ES-I3 (cell line): ENCODE measurements around the gene IQSEC1.

Experiments
- H3K36me3 ChIP-seq: 2 replicates; pipeline ENCODE4 v1.6.1; 2013; ENCODE audit warnings: mild to moderate bottlenecking, low read length, control low read depth, moderate library complexity; ENCODE audit not compliant: insufficient read depth
- H3K4me1 ChIP-seq: 2 replicates; pipeline ENCODE4 v1.6.1; 2013; ENCODE audit warnings: mild to moderate bottlenecking, control low read depth, low read length; ENCODE audit not compliant: insufficient read depth
- H3K9ac ChIP-seq: 2 replicates; pipeline ENCODE4 v1.6.1; 2013; ENCODE audit warnings: low read depth, mild to moderate bottlenecking, low read length, moderate library complexity
- H3K9me3 ChIP-seq: 2 replicates; pipeline ENCODE4 v1.6.1; 2013; ENCODE audit warnings: mild to moderate bottlenecking, low read length, moderate library complexity; ENCODE audit not compliant: control insufficient read depth, insufficient read depth

IQSEC1 gene

GRCh38 chr3:12911881-12912415 lies 161.3 kb downstream of the IQSEC1 start:
- peaks cover 6% of the 10 kb centered on the region for H3K36me3 ChIP-seq
- H3K9ac ChIP-seq, result no peak overlapping the region
- no peaks in the 10 kb centered on the region for H3K9me3 ChIP-seq
- H3K4me1 ChIP-seq, result no peaks in the 10 kb centered on the region

GRCh38 chr3:12910356-12911099 lies 162.7 kb downstream of the IQSEC1 start:
- no peak overlapping the region for H3K9ac ChIP-seq
- H3K9me3 ChIP-seq, result no peaks in the 10 kb centered on the region
- no peaks in the 10 kb centered on the region for H3K4me1 ChIP-seq
- H3K36me3 ChIP-seq, result peaks cover 3% of the 10 kb centered on the region

- peaks cover 3% of the 10 kb centered on the region for H3K36me3 ChIP-seq
Observed at GRCh38 chr3:12909710-12910109, 163.5 kb downstream of the IQSEC1 start.

GRCh38 chr3:12908859-12909258 lies 164.4 kb downstream of the IQSEC1 start:
- Histone ChIP-seq H3K9ac (no peak overlapping the region), H3K9me3 (no peaks in the 10 kb centered on the region), H3K4me1 (no peaks in the 10 kb centered on the region), H3K36me3 (peaks cover 3% of the 10 kb centered on the region)

More at GRCh38 chr3:12909710-12910109, 163.5 kb downstream of the IQSEC1 start:
- H3K9ac ChIP-seq, result no peak overlapping the region
- H3K9me3 ChIP-seq, result no peaks in the 10 kb centered on the region
- no peaks in the 10 kb centered on the region for H3K4me1 ChIP-seq

- Histone ChIP-seq H3K4me1 (no peaks in the 10 kb centered on the region), H3K9me3 (no peaks in the 10 kb centered on the region), H3K9ac (no peak overlapping the region), H3K36me3 (peaks cover 3% of the 10 kb centered on the region)
Observed at GRCh38 chr3:12908136-12908730, 165.0 kb downstream of the IQSEC1 start.

- Histone ChIP-seq H3K36me3 (peaks cover 3% of the 10 kb centered on the region), H3K4me1 (no peaks in the 10 kb centered on the region)
Observed at GRCh38 chr3:12907729-12908128, 165.5 kb downstream of the IQSEC1 start.

GRCh38 chr3:12907296-12907695 lies 165.9 kb downstream of the IQSEC1 start:
- peaks cover 3% of the 10 kb centered on the region for H3K36me3 ChIP-seq

More at GRCh38 chr3:12907729-12908128, 165.5 kb downstream of the IQSEC1 start:
- no peaks in the 10 kb centered on the region for H3K9me3 ChIP-seq
- H3K9ac ChIP-seq, result no peak overlapping the region

GRCh38 chr3:12906916-12907290 lies 166.3 kb downstream of the IQSEC1 start:
- H3K36me3 ChIP-seq, result peaks cover 3% of the 10 kb centered on the region
- H3K9ac ChIP-seq, result no peak overlapping the region
- no peaks in the 10 kb centered on the region for H3K9me3 ChIP-seq
- no peaks in the 10 kb centered on the region; the same call in 1 of the 2 replicates for H3K4me1 ChIP-seq

More at GRCh38 chr3:12907296-12907695, 165.9 kb downstream of the IQSEC1 start:
- Histone ChIP-seq H3K9me3 (no peaks in the 10 kb centered on the region), H3K9ac (no peak overlapping the region), H3K4me1 (no peaks in the 10 kb centered on the region)

- H3K36me3 ChIP-seq, result no peaks in the 10 kb centered on the region; the same call in 1 of the 2 replicates
- no peaks in the 10 kb centered on the region for H3K9me3 ChIP-seq
- H3K4me1 ChIP-seq, result no peaks in the 10 kb centered on the region; the same call in 1 of the 2 replicates
- H3K9ac ChIP-seq, result no peak overlapping the region
Observed at GRCh38 chr3:12906141-12906915, 166.9 kb downstream of the IQSEC1 start.

GRCh38 chr3:12905316-12906071 lies 167.7 kb downstream of the IQSEC1 start:
- H3K9me3 ChIP-seq, result no peaks in the 10 kb centered on the region
- no peak overlapping the region for H3K9ac ChIP-seq
- no peaks in the 10 kb centered on the region; the same call in 1 of the 2 replicates for H3K36me3 ChIP-seq
- no peaks in the 10 kb centered on the region; the same call in 1 of the 2 replicates for H3K4me1 ChIP-seq

GRCh38 chr3:12904951-12905315 lies 168.3 kb downstream of the IQSEC1 start:
- no peaks in the 10 kb centered on the region; the same call in 1 of the 2 replicates for H3K36me3 ChIP-seq
- no peaks in the 10 kb centered on the region for H3K9me3 ChIP-seq
- no peak overlapping the region for H3K9ac ChIP-seq
- no peaks in the 10 kb centered on the region; the same call in 1 of the 2 replicates for H3K4me1 ChIP-seq

- no peak overlapping the region for H3K9ac ChIP-seq
- H3K4me1 ChIP-seq, result no peaks in the 10 kb centered on the region; the same call in 1 of the 2 replicates
- no peaks in the 10 kb centered on the region for H3K9me3 ChIP-seq
- H3K36me3 ChIP-seq, result no peaks in the 10 kb centered on the region; the same call in 1 of the 2 replicates
Observed at GRCh38 chr3:12903881-12904280, 169.3 kb downstream of the IQSEC1 start.

GRCh38 chr3:12903000-12903800 lies 170.0 kb downstream of the IQSEC1 start:
- Histone ChIP-seq H3K36me3 (no peaks in the 10 kb centered on the region; the same call in 1 of the 2 replicates), H3K9me3 (no peaks in the 10 kb centered on the region), H3K9ac (no peak overlapping the region), H3K4me1 (no peaks in the 10 kb centered on the region; the same call in 1 of the 2 replicates)
